GM19035 (cell line): ENCODE measurements around the gene OR5T2.
"Not testable (repeated sequence)": the region's sequence is repeated elsewhere in the genome, so short reads cannot be mapped to it uniquely, and the experiment has no call there.

Experiments used
- ATAC-seq: cut with Tn5 transposase; IDR thresholded peaks from one replicate; pipeline ENCODE4 v1.9.1; 2021; ENCODE audit not compliant: unreplicated experiment

OR5T2 gene

DNA sequence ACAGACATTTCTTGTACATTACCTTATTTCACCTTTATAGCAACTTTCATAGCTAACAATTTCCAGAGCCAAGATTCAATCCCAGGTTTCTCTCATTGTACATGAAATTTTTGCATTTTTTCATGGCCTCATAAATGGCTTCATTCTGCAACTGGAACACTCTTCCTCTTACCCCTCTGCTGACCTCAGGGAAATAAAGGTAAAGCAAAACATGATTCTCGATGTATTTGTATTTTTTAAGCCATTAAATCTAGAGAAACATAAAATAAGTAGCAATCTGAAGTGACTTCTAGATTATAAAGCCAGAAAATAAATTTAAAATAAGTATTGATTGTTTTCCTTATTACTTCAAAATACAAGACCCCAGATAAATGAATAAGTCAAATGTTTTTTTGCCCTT, at the start of gene OR5T2:
OR5T2 (minus strand) TSS at position 101 of the 400 bp plus-strand sequence. CDS start 1,193 bp downstream, outside the sequence.
- ATAC-seq = no peak

DNA sequence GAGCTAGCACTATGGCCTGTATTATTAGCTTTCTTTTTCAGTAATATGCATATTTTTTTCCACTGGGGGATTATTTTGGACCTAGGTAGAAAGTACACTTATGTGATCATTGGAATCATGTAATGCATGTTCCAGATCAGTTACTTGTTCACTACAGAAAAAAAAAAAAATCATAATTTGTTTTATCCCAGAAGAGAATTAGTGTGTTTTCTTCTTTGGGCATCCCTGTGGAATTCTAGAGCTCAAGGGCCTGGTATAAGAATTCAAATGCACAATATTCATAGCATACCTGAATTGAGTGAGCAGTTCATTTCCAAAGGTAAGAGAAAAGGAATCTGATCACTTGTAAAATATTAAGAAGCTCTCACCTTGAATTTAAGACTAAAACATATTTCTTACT, 39.8 kb upstream of the OR5T2 start, which contains the start of gene OR5T1:
OR5T1 (plus strand) TSS at position 301 of the 400 bp plus-strand sequence. CDS start 1,485 bp downstream, outside the sequence.
- no peak for ATAC-seq

DNA sequence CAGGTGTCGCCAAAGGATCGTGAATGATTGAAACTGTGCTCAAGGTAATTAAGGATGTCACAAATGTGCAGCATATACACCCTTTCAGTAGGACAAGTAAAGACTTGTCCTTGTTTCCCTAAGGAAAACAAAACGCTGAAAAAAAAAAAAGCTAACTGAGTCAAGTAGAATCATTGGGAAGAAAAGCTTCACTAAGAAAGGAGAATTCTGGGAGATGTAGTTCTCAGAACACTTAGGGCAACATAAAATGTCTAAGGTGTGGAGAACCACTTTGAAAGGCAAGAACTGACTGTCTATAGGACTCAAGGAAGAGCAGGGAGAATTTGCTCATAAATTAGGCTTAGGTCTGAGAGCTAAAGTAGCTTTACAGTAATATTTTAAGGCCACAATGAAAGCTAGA, 37.0 kb upstream of the OR5T2 start:
- ATAC-seq = no peak

DNA sequence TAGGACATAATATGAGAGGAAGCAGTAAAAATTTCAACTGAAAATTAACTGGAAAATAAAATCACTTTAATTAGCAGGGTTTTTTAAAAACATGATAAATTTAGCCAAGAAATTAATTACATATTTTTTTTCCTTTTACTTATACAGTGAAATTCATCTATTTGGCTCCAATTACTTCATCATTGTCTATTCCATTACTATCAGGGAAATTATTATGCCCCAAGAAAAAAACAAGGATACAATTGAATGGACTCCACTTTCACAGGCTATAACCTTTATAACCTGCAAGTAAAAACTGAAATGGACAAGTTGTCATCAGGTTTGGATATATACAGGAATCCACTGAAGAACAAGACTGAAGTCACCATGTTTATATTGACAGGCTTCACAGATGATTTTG, 17.9 kb upstream of the OR5T2 start, which contains the start of gene OR5T3:
OR5T3 (plus strand) TSS at position 301 of the 400 bp plus-strand sequence; CDS start at position 301, 0 bp downstream.
- no peak for ATAC-seq

DNA sequence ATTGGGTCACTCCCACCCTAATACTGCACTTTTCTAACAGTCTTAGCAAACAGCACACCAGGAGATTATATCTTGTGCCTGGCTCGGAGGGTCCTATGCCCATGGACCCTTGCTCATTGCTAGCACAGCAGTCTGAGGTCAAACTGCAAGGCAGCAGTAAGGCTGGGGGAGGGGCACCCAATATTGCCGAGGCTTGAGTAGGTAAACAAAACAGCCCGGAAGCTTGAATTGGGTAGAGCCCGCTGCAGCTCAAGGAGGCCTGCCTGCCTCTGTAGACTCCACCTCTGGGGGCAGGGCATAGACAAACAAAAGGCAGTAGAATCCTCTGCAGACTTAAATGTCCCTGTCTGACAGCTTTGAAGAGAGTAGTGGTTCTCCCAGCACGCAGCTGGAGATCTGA, 14.3 kb downstream of the OR5T2 start:
- ATAC-seq = not testable (repeated sequence)

DNA sequence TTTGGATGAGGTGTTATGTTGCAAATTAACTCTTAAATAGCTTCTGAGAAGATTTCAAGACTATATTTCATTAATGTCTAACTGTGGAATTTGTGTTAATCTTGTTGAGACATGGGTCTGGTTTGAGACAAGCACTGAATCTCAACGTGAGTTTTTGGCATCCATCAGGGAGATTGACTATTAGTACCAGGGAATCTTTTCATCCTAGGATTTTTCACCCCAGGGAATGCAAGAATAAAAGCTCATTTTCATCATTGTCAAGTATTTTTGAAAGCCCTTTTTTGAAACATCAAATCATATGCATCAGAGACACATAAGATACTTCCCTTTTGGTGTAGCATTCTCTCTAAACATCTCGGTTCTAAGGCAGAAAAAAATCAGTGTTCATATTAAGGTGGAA, 19.5 kb downstream of the OR5T2 start:
- ATAC-seq = no peak

DNA sequence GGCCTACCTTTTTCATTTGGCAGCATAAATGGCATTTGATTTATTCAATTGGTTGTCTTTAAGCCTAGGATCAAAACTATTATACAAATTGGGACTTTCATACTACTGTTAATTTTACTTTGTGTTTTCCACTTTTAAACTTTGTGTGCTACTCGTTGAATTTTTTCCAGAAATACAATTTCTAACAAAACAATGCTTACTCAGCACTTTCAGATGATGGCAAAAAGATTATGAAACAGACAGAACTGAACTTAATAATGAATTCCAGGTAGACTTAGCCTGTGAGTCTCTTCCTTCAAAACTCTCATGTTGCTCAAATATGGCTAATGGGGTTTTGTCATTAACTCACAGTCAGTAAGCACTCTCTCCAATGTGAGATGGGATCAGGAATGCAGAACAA, 26.3 kb downstream of the OR5T2 start:
- ATAC-seq = no peak

DNA sequence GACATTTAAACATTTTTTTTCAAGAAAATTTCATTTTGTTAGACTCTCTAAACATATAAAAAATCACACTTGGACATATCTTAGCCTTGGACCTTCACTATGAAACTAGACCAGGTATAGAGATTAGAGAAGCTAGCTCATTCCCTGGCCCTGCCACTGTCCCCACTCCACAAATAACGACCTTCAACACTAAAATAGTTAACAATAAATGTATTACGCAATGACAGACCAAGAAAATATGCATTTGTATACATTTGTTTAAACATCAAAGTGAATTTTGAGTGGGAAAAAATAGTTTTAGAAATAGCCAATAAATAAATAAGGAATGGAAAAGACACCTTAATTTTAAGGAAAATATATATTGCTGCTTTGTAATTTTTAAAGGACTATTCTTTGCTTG, 36.7 kb downstream of the OR5T2 start:
- no peak for ATAC-seq

DNA sequence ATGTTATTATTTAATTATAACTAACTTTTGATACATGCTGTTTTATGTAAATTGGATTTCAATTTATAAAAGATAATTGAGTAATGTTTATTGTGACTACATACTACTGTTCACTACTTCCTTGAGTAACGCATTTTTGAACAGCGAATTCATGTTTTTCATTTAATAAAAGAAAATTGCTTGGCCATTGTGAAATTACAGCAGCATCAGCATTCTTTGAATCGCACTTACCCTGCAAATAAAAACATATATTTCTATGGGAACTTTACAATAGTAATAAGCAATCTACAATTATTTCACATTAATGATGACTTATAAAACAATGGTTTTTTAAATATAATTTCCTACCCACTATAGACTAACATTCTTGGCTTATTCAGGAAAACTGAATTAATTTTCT, 37.4 kb downstream of the OR5T2 start:
- ATAC-seq = no peak

DNA sequence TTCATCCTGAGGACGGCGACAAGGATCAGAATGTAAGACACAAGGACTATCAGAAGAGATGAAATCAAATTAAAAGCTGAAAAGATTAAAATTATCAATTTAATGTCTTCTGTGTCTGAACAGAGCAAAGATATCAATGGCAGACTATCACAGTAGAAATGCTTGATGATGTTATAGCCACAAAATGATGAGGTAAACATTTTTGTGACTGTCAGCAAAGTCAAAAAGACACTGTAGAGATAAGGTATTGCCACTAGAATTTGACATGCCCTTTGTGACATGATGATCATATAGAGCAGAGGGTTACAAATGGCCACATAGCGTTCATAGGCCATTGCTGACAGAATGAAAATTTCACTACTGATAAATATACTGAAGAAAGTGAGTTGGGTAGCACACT, 45.5 kb downstream of the OR5T2 start:
- ATAC-seq = no peak

DNA sequence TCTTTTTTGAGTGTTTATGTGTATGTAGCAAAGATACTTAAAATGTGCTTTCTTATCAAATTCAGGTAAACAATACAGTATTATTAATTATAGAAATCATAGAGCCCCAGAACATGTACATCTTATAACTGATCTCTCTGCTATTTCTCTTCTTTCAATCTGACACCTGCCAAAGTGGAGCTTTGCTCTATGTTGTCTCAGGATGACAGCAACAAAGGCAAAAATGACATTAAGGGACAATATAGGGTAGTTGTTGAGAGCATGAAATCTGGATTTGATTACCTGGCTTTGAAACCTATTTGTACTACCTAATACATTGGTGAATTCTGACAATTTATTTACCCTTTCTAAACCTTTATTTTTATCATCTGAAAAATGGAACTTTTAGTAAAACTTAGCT, 50.6 kb downstream of the OR5T2 start:
- ATAC-seq = no peak
